Endodermal cell (in vitro differentiated cells): ENCODE data around the gene CDH20. TPM values are rescaled to one million over a fixed set of nuclear protein-coding genes. Genes with fewer than 3 reads are reported as not detected.

Experiments used
- DNase-seq: peaks from one replicate; pipeline ENCODE4 v3.0.0-alpha.2; 2017
- H3K27ac ChIP-seq: 2 replicates; pipeline ENCODE4 v1.5.1; 2013; ENCODE audit warnings: mild to moderate bottlenecking, low read depth, low read length, moderate library complexity
- H3K27me3 ChIP-seq: 2 replicates; pipeline ENCODE4 v1.6.1; 2013; ENCODE audit warnings: mild to moderate bottlenecking, low read length, moderate library complexity; ENCODE audit not compliant: insufficient read depth, control insufficient read depth, poor library complexity, severe bottlenecking
- H3K36me3 ChIP-seq: 2 replicates; pipeline ENCODE4 v1.7.0; 2013; ENCODE audit warnings: mild to moderate bottlenecking, low read length, moderate library complexity; ENCODE audit not compliant: control insufficient read depth, insufficient read depth
- H3K4me1 ChIP-seq: one replicate; pipeline ENCODE4 v1.7.0; 2013; ENCODE audit warnings: low read length; ENCODE audit not compliant: control insufficient read depth, insufficient read depth
- H3K4me3 ChIP-seq: 2 replicates; pipeline ENCODE4 v1.5.1; 2013; ENCODE audit warnings: mild to moderate bottlenecking, low read length, moderate library complexity
- H3K9ac ChIP-seq: 2 replicates; pipeline ENCODE4 v1.6.1; 2013; ENCODE audit warnings: mild to moderate bottlenecking, low read length, moderate library complexity; ENCODE audit not compliant: poor library complexity, severe bottlenecking; ENCODE audit errors: extremely low read depth
- H3K9me3 ChIP-seq: 2 replicates; pipeline ENCODE4 v1.6.1; 2013; ENCODE audit warnings: mild to moderate bottlenecking, low read length, moderate library complexity; ENCODE audit not compliant: control insufficient read depth
- H3K27ac Mint-ChIP-seq: 2 replicates; pipeline ENCODE4 v1.8.0; 2020; ENCODE audit warnings: mixed read lengths
- H3K27me3 Mint-ChIP-seq: 2 replicates; pipeline ENCODE4 v1.8.0; 2021; ENCODE audit warnings: mild to moderate bottlenecking, mixed read lengths; ENCODE audit not compliant: insufficient read depth
- H3K36me3 Mint-ChIP-seq: 2 replicates; pipeline ENCODE4 v1.8.0; 2020; ENCODE audit warnings: low read depth, mixed read lengths
- H3K4me1 Mint-ChIP-seq: 2 replicates; pipeline ENCODE4 v1.8.0; 2020; ENCODE audit warnings: mixed read lengths
- H3K4me3 Mint-ChIP-seq: 2 replicates; pipeline ENCODE4 v1.8.0; 2020; ENCODE audit warnings: mild to moderate bottlenecking, moderate library complexity, mixed read lengths
- H3K9me3 Mint-ChIP-seq: 2 replicates; pipeline ENCODE4 v1.8.0; 2020; ENCODE audit warnings: mild to moderate bottlenecking, mixed read lengths
- WGBS, 2 experiments: methylation state at CpG; one replicate each; pipeline versions ENCODE4 v1.1.5 to v1.1.7; 2013; ENCODE audit warnings: missing lambda C conversion rate in 2 of 2, mixed read lengths in 1 of 2; ENCODE audit not compliant: insufficient coverage in 1 of 2, insufficient read length in 1 of 2; 5-methylcytosine and 5-hydroxymethylcytosine counted together
- total RNA-seq, 2 donors: library from RNA; stranded (reverse); fragmentation: NEBNext Ultra II Directional in 1 of 2; extraction: Animal tissue kit (Norgen Biotek cat#: 25700) in 1 of 2; gene quantifications; 2 replicates in 1 of 2; 3 replicates in 1 of 2; pipeline ENCODE4 v1.2.1, GENCODE V29; 2021
- TF ChIP-seq, protein P1 (sequence below): fragments of 200-600 bp; sonication (generic); conservative IDR thresholded peaks from 2 replicates; pipeline ENCODE4 v1.5.0; 2021; ENCODE audit warnings: antibody characterized with exemption, mild to moderate bottlenecking

CDH20 gene
- total RNA-seq, 2 donors from 2014 or later = 0.11 to 0.75 TPM

GRCh38 chr18:61587865-61588264 lies 254.6 kb downstream of the CDH20 start:
- Histone ChIP-seq H3K9me3 (no peaks in the 10 kb centered on the region), H3K27ac (no peak overlapping the region), H3K36me3 (no peaks in the 10 kb centered on the region), H3K9ac (no peak overlapping the region), H3K4me3 (no peak overlapping the region), H3K4me1 (no peaks in the 10 kb centered on the region), H3K27me3 (no peaks in the 10 kb centered on the region)
- Mint-ChIP-seq H3K4me1 (peaks cover 11% of the 10 kb centered on the region), H3K4me3 (no peak overlapping the region), H3K9me3 (peaks cover 7% of the 10 kb centered on the region), H3K27ac (no peak overlapping the region), H3K36me3 (no peaks in the 10 kb centered on the region), H3K27me3 (peaks cover 5% of the 10 kb centered on the region)
- DNase-seq = no peak
- 76 to 83% methylated on average over 1 to 2 of the region's 2 CpGs for WGBS, 2 experiments
- TF ChIP-seq, protein P1, sequence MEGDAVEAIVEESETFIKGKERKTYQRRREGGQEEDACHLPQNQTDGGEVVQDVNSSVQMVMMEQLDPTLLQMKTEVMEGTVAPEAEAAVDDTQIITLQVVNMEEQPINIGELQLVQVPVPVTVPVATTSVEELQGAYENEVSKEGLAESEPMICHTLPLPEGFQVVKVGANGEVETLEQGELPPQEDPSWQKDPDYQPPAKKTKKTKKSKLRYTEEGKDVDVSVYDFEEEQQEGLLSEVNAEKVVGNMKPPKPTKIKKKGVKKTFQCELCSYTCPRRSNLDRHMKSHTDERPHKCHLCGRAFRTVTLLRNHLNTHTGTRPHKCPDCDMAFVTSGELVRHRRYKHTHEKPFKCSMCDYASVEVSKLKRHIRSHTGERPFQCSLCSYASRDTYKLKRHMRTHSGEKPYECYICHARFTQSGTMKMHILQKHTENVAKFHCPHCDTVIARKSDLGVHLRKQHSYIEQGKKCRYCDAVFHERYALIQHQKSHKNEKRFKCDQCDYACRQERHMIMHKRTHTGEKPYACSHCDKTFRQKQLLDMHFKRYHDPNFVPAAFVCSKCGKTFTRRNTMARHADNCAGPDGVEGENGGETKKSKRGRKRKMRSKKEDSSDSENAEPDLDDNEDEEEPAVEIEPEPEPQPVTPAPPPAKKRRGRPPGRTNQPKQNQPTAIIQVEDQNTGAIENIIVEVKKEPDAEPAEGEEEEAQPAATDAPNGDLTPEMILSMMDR = no peak

- TF ChIP-seq, protein P1 = no peak
- Mint-ChIP-seq H3K36me3 (no peaks in the 10 kb centered on the region), H3K27me3 (no peaks in the 10 kb centered on the region), H3K27ac (no peak overlapping the region), H3K4me1 (peaks cover 11% of the 10 kb centered on the region), H3K9me3 (peaks cover 2% of the 10 kb centered on the region), H3K4me3 (no peak overlapping the region)
- Histone ChIP-seq H3K36me3 (no peaks in the 10 kb centered on the region), H3K9ac (no peak overlapping the region), H3K9me3 (no peaks in the 10 kb centered on the region), H3K4me1 (no peaks in the 10 kb centered on the region), H3K27me3 (no peaks in the 10 kb centered on the region), H3K4me3 (no peak overlapping the region), H3K27ac (no peak overlapping the region)
- DNase-seq = no peak
- 90 to 100% methylated on average over 3 to 6 of the region's 6 CpGs for WGBS, 2 experiments
Observed at GRCh38 chr18:61589053-61589723, 256.0 kb downstream of the CDH20 start.

DNA sequence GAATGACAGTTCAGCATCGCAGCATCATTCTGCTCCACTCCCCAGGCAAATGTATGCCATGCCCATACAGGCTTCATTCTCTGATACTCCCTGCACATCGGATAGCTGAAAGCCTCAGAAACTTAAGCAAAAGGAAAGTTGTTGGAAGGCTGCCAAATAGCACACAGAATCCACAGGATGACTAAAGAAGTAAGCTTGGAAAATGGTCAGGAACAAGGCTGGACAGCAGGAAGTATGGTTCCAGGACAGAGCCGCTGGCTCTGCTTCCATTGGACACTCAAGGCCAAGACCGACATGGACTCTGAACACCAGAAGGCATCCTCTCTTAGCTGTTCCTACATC lies 256.5 kb downstream of the CDH20 start:
- H3K4me3 ChIP-seq = no peak overlapping the region
- WGBS, 2 experiments = 67 to 71% methylated on average over 3 to 4 of the region's 4 CpGs
- H3K36me3 Mint-ChIP-seq = no peaks in the 10 kb centered on the region
- no peak overlapping the region for H3K27ac ChIP-seq
- H3K27ac Mint-ChIP-seq = no peak overlapping the region
- peaks cover 11% of the 10 kb centered on the region for H3K4me1 Mint-ChIP-seq
- H3K9ac ChIP-seq = no peak overlapping the region
- H3K9me3 Mint-ChIP-seq = no peaks in the 10 kb centered on the region
- H3K27me3 ChIP-seq = no peaks in the 10 kb centered on the region
- H3K9me3 ChIP-seq = no peaks in the 10 kb centered on the region
- H3K36me3 ChIP-seq = no peaks in the 10 kb centered on the region
- H3K4me3 Mint-ChIP-seq = no peak overlapping the region
- H3K4me1 ChIP-seq = no peaks in the 10 kb centered on the region
- no peak for DNase-seq
- no peaks in the 10 kb centered on the region for H3K27me3 Mint-ChIP-seq
- TF ChIP-seq, protein P1 = no peak
